ENCODE results near the gene CCN5. TPM values are rescaled to one million over a fixed set of nuclear protein-coding genes. Genes with fewer than 3 reads are reported as not detected.

The CCN5 gene
- total and polyA plus RNA-seq, 2 experiments from 2014 or later: 23.6 to 47.3 TPM

GRCh38 chr20:44709797-44710196 lies 5.4 kb upstream of the CCN5 start:
- in situ Hi-C loops (cut with MboI): no loop called here
- 97% methylated on average over 9 of the region's 9 CpGs for WGBS, 2 experiments (ENCODE audit: low coverage in 1 of 2, low lambda C conversion rate in 2 of 2, missing lambda C conversion rate in 2 of 2)

GRCh38 chr20:44711237-44711636 lies 3.9 kb upstream of the CCN5 start:
- Histone ChIP-seq H3K36me3 (ENCODE audit: low read depth) (no peaks in the 10 kb centered on the region), H3K4me3 (no peak overlapping the region), H3K9me2 (ENCODE audit: insufficient read depth) (no peaks in the 10 kb centered on the region), H3K27ac (no peak overlapping the region), H3F3A (ENCODE audit: insufficient read depth) (peaks cover 25% of the 10 kb centered on the region), H3K9ac (no peak overlapping the region), H3K79me2 (ENCODE audit: insufficient read depth) (no peaks in the 10 kb centered on the region), H3K4me1 (ENCODE audit: insufficient read depth) (peaks cover 45% of the 10 kb centered on the region), H3K9me3 (ENCODE audit: low read depth) (no peaks in the 10 kb centered on the region), H3K4me2 (ENCODE audit: unreplicated experiment) (no peak overlapping the region), H3K27me3 (replicated peaks; ENCODE audit: insufficient read depth) (no peaks in the 10 kb centered on the region), H4K20me1 (ENCODE audit: insufficient read depth) (no peaks in the 10 kb centered on the region), H2AFZ (no peak overlapping the region)
- in situ Hi-C loops (cut with MboI): no loop called here
- TF ChIP-seq EZH2 (IDR thresholded peaks at IDR 0.05; ENCODE audit: insufficient read depth, poor library complexity, severe bottlenecking): no peak
- no peak for TF ChIP-seq EZH2phosphoT487 (IDR thresholded peaks at IDR 0.05; ENCODE audit: insufficient read depth, low read depth)
- WGBS, 2 experiments (ENCODE audit: low coverage in 1 of 2, low lambda C conversion rate in 2 of 2, missing lambda C conversion rate in 2 of 2): 80 to 81% methylated on average over 8 of the region's 8 CpGs
- DNase-seq: peak; percentile 32

More at GRCh38 chr20:44709797-44710196, 5.4 kb upstream of the CCN5 start:
- H3K27ac ChIP-seq: no peak overlapping the region
- H2AFZ ChIP-seq: no peak overlapping the region
- H3K4me3 ChIP-seq: no peak overlapping the region
- peaks cover 39% of the 10 kb centered on the region for H3K4me1 ChIP-seq (ENCODE audit: insufficient read depth)
- no peaks in the 10 kb centered on the region for H3K27me3 ChIP-seq (replicated peaks; ENCODE audit: insufficient read depth)
- H3K4me2 ChIP-seq (ENCODE audit: unreplicated experiment): no peak overlapping the region
- no peak overlapping the region for H3K9ac ChIP-seq
- H3K36me3 ChIP-seq (ENCODE audit: low read depth): no peaks in the 10 kb centered on the region
- no peaks in the 10 kb centered on the region for H3K9me2 ChIP-seq (ENCODE audit: insufficient read depth)
- no peaks in the 10 kb centered on the region for H3K79me2 ChIP-seq (ENCODE audit: insufficient read depth)
- H3F3A ChIP-seq (ENCODE audit: insufficient read depth): peaks cover 32% of the 10 kb centered on the region
- no peak for TF ChIP-seq EZH2 (IDR thresholded peaks at IDR 0.05; ENCODE audit: insufficient read depth, poor library complexity, severe bottlenecking)
- TF ChIP-seq EZH2phosphoT487 (IDR thresholded peaks at IDR 0.05; ENCODE audit: insufficient read depth, low read depth): no peak
- H3K9me3 ChIP-seq (ENCODE audit: low read depth): no peaks in the 10 kb centered on the region
- no peaks in the 10 kb centered on the region for H4K20me1 ChIP-seq (ENCODE audit: insufficient read depth)
- DNase-seq: no peak

GRCh38 chr20:44714102-44714700 lies 968 bp upstream of the CCN5 start:
- DNase-seq: no peak
- H2AFZ ChIP-seq: no peak overlapping the region
- H3K9ac ChIP-seq: peak overlapping the region; percentile 30; the same call in 1 of the 2 replicates
- no peaks in the 10 kb centered on the region for H4K20me1 ChIP-seq (ENCODE audit: insufficient read depth)
- in situ Hi-C loops (cut with MboI): no loop called here
- H3K9me3 ChIP-seq (ENCODE audit: low read depth): no peaks in the 10 kb centered on the region
- WGBS, 2 experiments (ENCODE audit: low coverage in 1 of 2, low lambda C conversion rate in 2 of 2, missing lambda C conversion rate in 2 of 2): 33 to 42% methylated on average over 11 to 13 of the region's 13 CpGs
- no peaks in the 10 kb centered on the region for H3K79me2 ChIP-seq (ENCODE audit: insufficient read depth)
- H3K27ac ChIP-seq: no peak overlapping the region
- H3F3A ChIP-seq (ENCODE audit: insufficient read depth): peaks cover 21% of the 10 kb centered on the region
- TF ChIP-seq EZH2phosphoT487 (IDR thresholded peaks at IDR 0.05; ENCODE audit: insufficient read depth, low read depth) (no peak), EZH2 (IDR thresholded peaks at IDR 0.05; ENCODE audit: insufficient read depth, poor library complexity, severe bottlenecking) (no peak)
- peak overlapping the region; percentile 74 for H3K4me2 ChIP-seq (ENCODE audit: unreplicated experiment)
- H3K9me2 ChIP-seq (ENCODE audit: insufficient read depth): no peaks in the 10 kb centered on the region
- 0 out of 2 replicates have a peak overlapping the region, but pooled peaks have one; percentile 30 for H3K4me3 ChIP-seq
- H3K36me3 ChIP-seq (ENCODE audit: low read depth): no peaks in the 10 kb centered on the region
- no peaks in the 10 kb centered on the region for H3K27me3 ChIP-seq (replicated peaks; ENCODE audit: insufficient read depth)
- peaks cover 36% of the 10 kb centered on the region for H3K4me1 ChIP-seq (ENCODE audit: insufficient read depth)

GRCh38 chr20:44715499-44716308 lies 535 bp downstream of the CCN5 start:
- Histone ChIP-seq H2AFZ (peak overlapping the region; percentile 50; the same call in 1 of the 2 replicates), H3K9me3 (ENCODE audit: low read depth) (no peaks in the 10 kb centered on the region), H3K27ac (peak overlapping the region; percentile 38), H3K79me2 (ENCODE audit: insufficient read depth) (no peaks in the 10 kb centered on the region), H3F3A (ENCODE audit: insufficient read depth) (peaks cover 34% of the 10 kb centered on the region), H3K4me3 (peak overlapping the region; percentile 18; the same call in 1 of the 2 replicates), H3K27me3 (replicated peaks; ENCODE audit: insufficient read depth) (no peaks in the 10 kb centered on the region), H3K36me3 (ENCODE audit: low read depth) (no peaks in the 10 kb centered on the region), H3K4me2 (ENCODE audit: unreplicated experiment) (peak overlapping the region; percentile 74), H3K4me1 (ENCODE audit: insufficient read depth) (peaks cover 48% of the 10 kb centered on the region), H4K20me1 (ENCODE audit: insufficient read depth) (no peaks in the 10 kb centered on the region), H3K9me2 (ENCODE audit: insufficient read depth) (no peaks in the 10 kb centered on the region), H3K9ac (peak overlapping the region; percentile 48)
- no peak for TF ChIP-seq EZH2phosphoT487 (IDR thresholded peaks at IDR 0.05; ENCODE audit: insufficient read depth, low read depth)
- no peak for TF ChIP-seq EZH2 (IDR thresholded peaks at IDR 0.05; ENCODE audit: insufficient read depth, poor library complexity, severe bottlenecking)
- 62 to 63% methylated on average over 5 of the region's 5 CpGs for WGBS, 2 experiments (ENCODE audit: low coverage in 1 of 2, low lambda C conversion rate in 2 of 2, missing lambda C conversion rate in 2 of 2)
- no peak for DNase-seq
- in situ Hi-C loops (cut with MboI): no loop called here
